COLO668 (cell line): Measurements from ENCODE around the gene ARL15.
"Not testable (repeated sequence)": the region's sequence is repeated elsewhere in the genome, so short reads cannot be mapped to it uniquely, and the experiment has no call there.

Source experiments
- DNase-seq: peaks from one replicate; lab custom pipeline; 2025; ENCODE audit not compliant: unreplicated experiment; lab: John Stamatoyannopoulos, UW

The ARL15 gene

DNA sequence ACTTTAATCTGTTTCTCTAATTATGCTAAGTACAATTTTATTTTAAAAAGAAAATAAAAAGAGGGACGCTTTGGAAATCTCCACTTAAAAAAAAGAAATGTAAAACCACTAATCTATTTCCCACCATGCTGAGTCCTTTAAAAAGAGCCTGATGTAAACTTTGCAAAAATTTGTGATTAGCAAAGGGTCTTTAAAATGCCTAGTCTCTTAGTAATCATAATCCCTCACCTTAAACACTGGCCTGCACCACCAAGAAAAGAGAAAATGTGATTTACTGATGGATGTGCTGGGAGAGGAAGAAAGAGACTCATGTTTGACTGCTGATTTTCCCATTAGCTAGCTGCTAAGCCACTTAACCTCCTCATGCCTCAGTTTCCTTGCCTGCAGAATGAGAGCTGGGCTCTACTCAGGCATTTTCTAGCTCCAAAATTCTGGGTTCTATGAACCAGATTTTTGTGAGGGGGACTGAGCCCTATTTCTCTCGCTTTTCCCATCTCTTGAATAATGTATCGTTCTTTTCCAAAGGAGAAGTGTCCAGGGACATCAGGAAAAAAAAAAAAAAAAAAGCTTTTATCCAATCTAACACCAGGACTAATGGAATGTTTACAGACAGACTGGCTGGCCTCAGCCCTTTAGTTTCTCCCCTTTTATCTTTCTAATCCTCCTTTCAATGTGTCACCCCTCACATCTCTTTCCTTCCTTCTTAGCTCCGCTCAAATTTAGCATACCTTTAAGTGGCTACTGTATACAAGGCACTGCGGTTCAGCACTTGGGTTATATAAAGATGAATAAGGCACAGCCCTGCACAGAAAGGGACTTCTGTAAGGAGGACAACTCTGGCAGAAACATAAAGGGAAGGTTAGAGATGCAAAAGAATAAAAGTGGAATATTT is 312.4 kb downstream of the ARL15 start:
- DNase-seq: no peak

DNA sequence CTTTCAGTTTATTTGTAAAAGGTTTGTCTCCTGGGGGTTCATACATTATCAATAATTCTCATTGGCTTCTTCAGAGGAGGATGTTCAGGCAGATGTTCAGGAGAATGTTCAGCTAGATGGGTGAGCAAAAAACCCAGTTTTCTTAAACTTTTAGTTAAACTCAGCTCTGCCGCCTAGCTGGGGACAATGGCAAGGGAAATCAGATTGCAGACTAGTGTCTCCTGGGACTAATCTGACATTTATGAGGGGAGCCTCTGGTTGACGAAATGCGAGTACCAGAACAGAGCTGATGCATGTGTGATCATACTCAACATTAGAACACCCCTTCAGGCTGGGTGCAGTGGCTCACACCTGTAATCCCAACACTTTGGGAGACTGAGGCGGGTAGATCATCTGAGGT is 314.4 kb downstream of the ARL15 start:
- DNase-seq: no peak

GRCh38 chr5:53994148-53994547 is 316.2 kb downstream of the ARL15 start:
- DNase-seq: no peak

- no peak for DNase-seq
Observed at GRCh38 chr5:53991942-53992341, 318.4 kb downstream of the ARL15 start.

DNA sequence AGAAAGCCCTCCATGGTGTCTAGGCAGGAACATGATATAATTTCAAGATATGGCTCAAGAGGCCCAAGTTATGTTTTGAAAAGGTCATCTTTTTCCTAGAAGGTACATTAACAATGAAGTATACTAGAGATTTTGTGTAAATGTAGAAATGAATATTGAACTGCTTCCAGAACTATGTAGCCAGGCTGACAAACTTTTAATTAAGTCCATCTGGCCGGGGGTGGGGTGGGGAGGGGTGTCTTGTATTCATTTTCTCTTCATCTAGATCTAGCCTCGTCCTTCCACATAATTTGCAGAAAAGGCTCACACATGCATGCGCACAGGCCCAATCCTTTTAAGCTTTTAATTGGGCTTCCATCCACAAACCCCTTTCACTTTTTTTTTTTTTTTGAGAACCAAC is 323.3 kb downstream of the ARL15 start:
- DNase-seq: no peak

- DNase-seq: no peak
Observed at GRCh38 chr5:53985796-53986195, 324.6 kb downstream of the ARL15 start.

- no peak for DNase-seq
Observed at GRCh38 chr5:53984971-53985370, 325.4 kb downstream of the ARL15 start.

DNA sequence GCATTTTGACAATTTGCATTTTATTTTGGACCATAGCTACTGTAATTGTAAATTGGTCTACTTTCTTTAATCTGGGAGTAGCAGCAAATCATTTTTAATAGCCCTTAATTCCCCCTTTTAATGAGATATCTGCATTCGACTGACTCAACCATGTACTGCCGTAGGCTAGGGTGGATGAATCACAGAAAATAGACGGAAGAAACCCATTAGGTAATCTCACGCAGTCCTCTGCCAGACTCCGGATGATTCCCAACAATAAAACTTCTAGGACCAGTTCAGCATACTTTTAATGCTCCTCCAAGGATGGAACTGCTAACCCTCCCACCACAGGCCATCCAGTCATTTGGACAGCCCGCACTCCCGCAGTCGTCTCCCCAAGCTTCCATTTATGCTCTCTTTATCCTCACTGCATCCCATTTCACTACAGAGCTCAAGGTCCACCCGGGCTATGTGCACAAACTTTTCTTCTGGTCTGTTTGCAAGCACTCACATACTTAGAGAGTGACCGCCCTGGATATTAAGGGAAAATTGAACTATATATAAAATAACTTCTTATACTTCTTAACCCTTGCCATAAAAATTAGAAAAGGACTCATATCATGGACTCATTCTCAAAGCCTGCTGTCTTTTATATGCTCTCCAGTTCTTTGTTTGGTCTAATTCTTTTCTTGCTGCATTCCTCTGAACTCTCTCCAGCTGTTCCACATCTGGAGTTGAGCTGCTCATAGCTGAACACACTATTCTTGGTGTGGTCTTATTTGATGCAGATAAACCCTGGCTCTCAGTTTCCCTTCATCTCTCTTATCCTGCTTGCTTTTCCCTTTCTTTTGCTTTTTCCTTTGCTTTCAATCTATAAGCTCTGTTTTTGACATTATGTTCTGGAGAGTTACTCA is 326.6 kb downstream of the ARL15 start:
- no peak for DNase-seq

DNA sequence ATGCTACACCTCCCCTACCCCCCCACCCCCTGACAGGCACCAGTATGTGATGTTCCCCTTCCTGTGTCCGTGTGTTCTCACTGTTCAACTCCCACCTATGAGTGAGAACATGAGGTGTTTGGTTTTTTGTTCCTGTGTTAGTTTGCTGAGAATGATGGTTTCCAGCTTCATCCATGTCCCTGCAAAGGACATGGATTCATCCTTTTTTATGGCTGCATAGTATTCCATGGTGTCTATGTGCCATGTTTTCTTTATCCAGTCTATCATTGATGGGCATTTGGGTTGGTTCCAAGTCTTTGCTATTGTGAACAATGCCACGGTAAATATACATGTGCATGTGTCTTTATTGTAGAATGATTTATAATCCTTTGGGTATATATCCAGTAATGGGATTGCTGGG is 328.1 kb downstream of the ARL15 start:
- DNase-seq: not testable (repeated sequence)

DNA sequence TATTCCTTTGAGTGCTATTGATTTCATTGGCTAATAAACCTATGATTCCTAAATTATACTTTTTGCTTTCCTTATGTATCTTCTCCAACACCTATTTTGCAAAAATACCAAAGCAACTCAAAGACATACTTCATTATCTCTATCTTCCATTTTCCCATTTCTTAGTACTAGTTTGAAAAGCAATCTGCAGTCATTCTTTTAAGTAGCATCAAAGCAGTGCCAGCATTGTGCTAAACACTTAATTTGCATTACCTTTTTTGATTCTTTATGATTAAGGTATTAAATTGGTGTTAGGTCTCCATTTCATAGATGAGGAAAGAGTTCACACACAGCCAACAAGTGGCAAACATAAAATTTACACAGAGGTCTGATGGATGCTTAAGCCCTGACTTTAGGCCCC is 330.3 kb downstream of the ARL15 start:
- no peak for DNase-seq

GRCh38 chr5:53974021-53974420 is 336.4 kb downstream of the ARL15 start:
- no peak for DNase-seq

GRCh38 chr5:53972314-53972713 is 338.1 kb downstream of the ARL15 start:
- no peak for DNase-seq

- no peak for DNase-seq
Observed at GRCh38 chr5:53971551-53971950, 338.8 kb downstream of the ARL15 start.

DNA sequence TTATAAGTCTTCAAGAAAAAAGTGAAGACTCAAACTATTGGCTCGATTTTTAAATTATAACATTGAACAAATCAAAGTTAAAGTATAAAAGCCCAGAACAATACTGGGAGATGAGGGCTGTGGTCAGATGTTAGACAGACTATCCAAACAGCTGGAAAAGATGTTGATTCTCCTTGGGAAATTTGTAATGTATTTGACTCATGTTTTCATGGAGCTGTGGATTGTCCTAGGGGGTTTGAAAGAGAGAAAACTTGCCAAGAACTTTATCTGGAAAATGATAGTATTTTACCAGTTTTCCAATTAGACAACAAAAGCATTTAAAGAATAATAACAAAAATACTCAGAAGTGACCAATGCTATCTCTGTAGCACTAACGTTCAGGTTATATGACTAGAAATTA is 339.2 kb downstream of the ARL15 start:
- DNase-seq: no peak

- no peak for DNase-seq
Observed at GRCh38 chr5:53970475-53970874, 339.9 kb downstream of the ARL15 start.

GRCh38 chr5:53969176-53969730 is 341.1 kb downstream of the ARL15 start:
- DNase-seq: no peak

DNA sequence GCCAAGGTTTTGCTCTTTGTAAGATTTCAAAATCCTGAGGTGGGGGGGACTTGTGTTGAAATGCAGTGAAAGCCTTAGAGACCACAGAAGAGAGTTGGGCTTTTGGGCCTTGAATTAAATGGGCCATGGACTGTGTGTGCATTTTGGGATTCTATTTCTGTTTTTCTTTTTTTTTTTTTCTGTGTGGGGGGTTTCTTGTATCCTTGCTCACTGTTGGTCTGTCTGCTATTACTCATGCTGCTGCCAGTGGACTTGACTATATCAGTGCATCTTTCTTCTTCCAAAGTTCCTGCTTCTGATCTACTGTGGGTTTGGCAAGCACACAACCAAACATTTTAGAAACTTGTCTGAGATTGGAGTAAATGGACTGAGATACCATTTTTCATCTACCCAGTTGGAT is 344.9 kb downstream of the ARL15 start:
- no peak for DNase-seq

DNA sequence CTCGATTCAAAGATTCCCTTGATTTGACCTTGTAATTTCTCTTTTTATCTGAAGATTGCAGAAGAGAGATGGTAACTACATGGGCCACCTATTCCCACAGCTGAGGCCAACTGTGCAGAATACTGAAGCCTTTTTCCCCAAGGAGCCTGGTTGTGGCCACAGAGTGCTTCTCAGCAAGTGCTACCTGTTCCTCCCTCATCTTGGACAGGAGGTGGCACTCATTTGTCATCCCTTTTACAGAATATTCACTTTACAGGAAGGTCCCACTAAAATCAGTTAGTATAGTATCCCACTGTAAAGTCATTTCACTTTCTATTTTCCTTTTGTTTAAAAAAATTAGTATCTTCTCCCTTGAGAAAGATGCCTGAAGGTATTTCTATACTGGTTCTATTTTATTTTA is 346.4 kb downstream of the ARL15 start:
- no peak for DNase-seq

- DNase-seq: no peak
Observed at GRCh38 chr5:53962306-53962705, 348.1 kb downstream of the ARL15 start.

- no peak for DNase-seq
Observed at GRCh38 chr5:53956632-53957031, 353.7 kb downstream of the ARL15 start.

DNA sequence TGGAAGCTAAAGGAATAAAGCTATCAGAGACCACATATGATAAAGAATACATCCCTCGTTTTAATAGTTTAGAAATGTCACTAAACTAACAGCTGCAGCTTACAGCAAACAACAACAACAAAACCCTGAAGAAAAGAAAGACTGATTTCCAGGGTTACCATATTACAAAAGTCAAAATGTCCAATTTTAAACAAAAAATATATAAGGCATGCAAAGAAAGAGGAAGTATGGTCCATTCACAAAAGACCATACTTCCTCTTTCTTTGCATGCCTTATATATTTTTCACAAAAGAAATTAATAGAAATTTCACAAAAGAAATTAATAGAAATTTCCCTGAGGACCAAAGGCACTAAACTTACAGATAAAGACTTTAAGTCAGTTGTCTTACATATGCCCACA is 354.2 kb downstream of the ARL15 start:
- DNase-seq: no peak

- DNase-seq: no peak
Observed at GRCh38 chr5:53950621-53951020, 359.8 kb downstream of the ARL15 start.
